Large intestine (tissue), 3 donors: ENCODE measurements around the gene PPP4R1. TPM values are rescaled to one million over a fixed set of nuclear protein-coding genes. Genes with fewer than 3 reads are reported as not detected.

Experiments used
- DNase-seq, 2 donors: peaks; one replicate each; pipeline versions ENCODE4 v3.0.0 to v3.0.0-alpha.2; 2013
- H3K27ac ChIP-seq: one replicate; pipeline ENCODE4 v1.5.1; 2013; ENCODE audit warnings: low read length
- H3K27me3 ChIP-seq: 2 replicates; pipeline ENCODE4 v1.6.1; 2013; ENCODE audit warnings: low read length; ENCODE audit not compliant: control insufficient read depth, insufficient read depth
- H3K36me3 ChIP-seq: 2 replicates; pipeline ENCODE4 v1.6.1; 2013; ENCODE audit warnings: low read length; ENCODE audit not compliant: control insufficient read depth, insufficient read depth
- H3K4me1 ChIP-seq: one replicate; pipeline ENCODE4 v1.6.1; 2013; ENCODE audit warnings: low read length; ENCODE audit not compliant: control insufficient read depth, insufficient read depth
- H3K4me3 ChIP-seq: one replicate; pipeline ENCODE4 v1.5.1; 2013; ENCODE audit warnings: low read length
- H3K9me3 ChIP-seq: one replicate; pipeline ENCODE4 v1.6.1; 2013; ENCODE audit warnings: mild to moderate bottlenecking, low read depth, low read length, moderate library complexity; ENCODE audit not compliant: control insufficient read depth
- WGBS: methylation state at CpG from one replicate; pipeline ENCODE4 v1.1.5; 2013; ENCODE audit warnings: low lambda C conversion rate; ENCODE audit not compliant: insufficient coverage; 5-methylcytosine and 5-hydroxymethylcytosine counted together
- polyA plus RNA-seq: library from polyadenylated mRNA; unstranded; fragments of 120-200 nt; gene quantifications from one replicate; pipeline ENCODE4 v1.2.1, GENCODE V29; 2013

PPP4R1 gene
- polyA plus RNA-seq, 1 donor: 68.5 TPM

DNA sequence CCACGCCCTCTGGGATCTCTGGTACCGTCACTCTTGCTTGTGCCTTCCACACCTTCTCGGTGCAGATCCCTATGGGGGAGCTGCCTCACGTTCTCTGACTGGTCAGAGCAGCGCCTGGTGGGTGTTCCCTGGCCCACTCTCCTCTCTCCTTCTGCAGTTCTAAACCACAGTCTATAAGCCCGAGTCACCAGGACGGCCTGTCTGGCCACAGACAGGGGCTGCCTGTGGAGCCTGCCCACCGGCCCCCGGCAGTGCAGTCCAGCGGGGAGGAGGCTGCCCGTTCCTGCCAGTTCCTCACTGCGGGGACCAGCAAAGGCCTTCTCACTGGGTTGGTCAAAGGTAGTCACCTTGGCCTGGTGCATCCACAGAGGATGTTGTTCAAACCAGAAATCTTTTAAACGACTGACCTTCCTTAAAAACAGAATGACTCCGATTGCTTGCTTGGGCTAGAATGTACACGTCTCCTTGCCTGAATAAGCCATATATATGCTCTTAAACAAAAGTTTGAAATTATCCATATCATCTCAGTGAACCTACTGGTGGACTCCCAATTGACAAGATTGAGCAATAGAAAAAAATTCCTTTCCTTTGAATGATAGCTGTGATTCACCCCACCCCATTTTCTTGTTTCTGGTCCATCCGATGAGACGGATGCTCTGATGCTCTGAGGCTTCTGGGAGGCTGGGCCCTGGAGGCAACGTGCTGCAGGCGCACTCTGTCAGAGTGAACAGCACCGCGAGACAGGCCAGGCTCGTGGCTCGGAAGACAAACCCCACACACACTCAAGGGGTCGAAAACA, 77.8 kb downstream of the PPP4R1 start:
- Histone ChIP-seq H3K9me3 (no peaks in the 10 kb centered on the region), H3K4me1 (no peaks in the 10 kb centered on the region), H3K4me3 (no peak overlapping the region), H3K36me3 (peaks cover 64% of the 10 kb centered on the region), H3K27me3 (no peaks in the 10 kb centered on the region), H3K27ac (no peak overlapping the region)
- WGBS: no CpG with 5 or more reads among the region's 24 CpGs
- no peak for DNase-seq

GRCh38 chr18:9535430-9535991, 78.8 kb downstream of the PPP4R1 start:
- 0% methylated on average over 1 of the region's 27 CpGs for WGBS
- peaks cover 70% of the 10 kb centered on the region for H3K36me3 ChIP-seq
- no peak overlapping the region for H3K4me3 ChIP-seq
- no peaks in the 10 kb centered on the region for H3K4me1 ChIP-seq
- H3K9me3 ChIP-seq: no peaks in the 10 kb centered on the region
- peak; percentile 12 to 18 for DNase-seq
- H3K27me3 ChIP-seq: no peaks in the 10 kb centered on the region
- H3K27ac ChIP-seq: peak overlapping the region; percentile 51

DNA sequence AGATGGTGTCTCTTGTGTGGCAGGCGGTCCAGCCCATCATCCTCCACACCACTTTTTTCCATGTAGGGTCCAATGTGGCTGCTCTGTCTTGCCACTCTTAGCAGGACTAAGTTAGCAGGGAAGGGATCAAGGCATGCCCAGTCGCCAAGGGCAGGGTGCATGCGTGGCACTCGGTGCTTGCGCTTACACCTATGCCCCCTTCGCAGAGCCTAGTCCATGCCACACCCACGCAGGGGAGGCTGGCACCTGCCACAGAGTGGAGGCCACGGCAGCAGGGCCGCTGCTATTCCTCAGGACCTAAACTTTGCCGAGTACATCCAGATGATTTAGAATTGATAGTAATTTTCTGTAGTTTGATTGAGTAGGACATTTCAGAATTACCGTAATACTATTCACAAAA, 79.5 kb downstream of the PPP4R1 start:
- no peak overlapping the region for H3K4me3 ChIP-seq
- WGBS: 88% methylated on average over 2 of the region's 11 CpGs
- peaks cover 68% of the 10 kb centered on the region for H3K36me3 ChIP-seq
- DNase-seq: no peak
- no peaks in the 10 kb centered on the region for H3K4me1 ChIP-seq
- no peaks in the 10 kb centered on the region for H3K9me3 ChIP-seq
- H3K27ac ChIP-seq: peak overlapping the region; percentile 51
- H3K27me3 ChIP-seq: no peaks in the 10 kb centered on the region

DNA sequence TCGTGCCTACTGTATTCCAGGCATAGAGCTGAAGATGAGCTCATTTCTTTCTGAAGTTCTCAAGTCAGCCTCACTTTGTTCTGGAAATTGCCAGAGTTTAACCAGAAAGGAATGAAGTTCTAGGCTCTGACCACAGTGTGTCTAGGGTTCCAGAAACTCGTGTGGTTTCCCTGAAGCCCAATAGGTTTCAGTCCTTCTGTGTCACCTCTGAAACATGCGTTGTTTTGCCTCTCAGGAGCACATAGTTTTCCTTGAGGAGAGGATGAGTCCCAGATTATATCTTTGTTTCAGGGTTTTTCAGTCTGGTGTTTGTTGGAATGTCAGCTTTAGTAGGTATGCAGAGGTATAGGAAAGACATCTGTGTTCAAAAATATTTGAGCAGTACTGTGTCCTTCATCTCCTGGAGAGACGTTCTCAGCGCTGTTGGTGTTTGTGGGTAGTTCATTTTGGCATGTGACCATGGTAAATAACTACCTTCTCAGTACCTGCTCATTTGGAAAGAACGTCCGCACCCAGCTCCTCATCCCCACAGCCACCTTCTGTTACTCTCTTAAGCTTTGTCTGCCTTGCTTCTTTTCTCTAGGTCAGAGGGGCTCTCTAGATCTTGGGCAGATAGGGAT, 82.5 kb downstream of the PPP4R1 start:
- Histone ChIP-seq H3K27me3 (no peaks in the 10 kb centered on the region), H3K27ac (no peak overlapping the region), H3K36me3 (peaks cover 63% of the 10 kb centered on the region), H3K4me1 (no peaks in the 10 kb centered on the region), H3K4me3 (no peak overlapping the region), H3K9me3 (no peaks in the 10 kb centered on the region)
- DNase-seq: no peak
- WGBS: 100% methylated on average over 4 of the region's 7 CpGs

- WGBS: no CpG with 5 or more reads among the region's 6 CpGs
- DNase-seq: no peak
- no peaks in the 10 kb centered on the region for H3K4me1 ChIP-seq
- no peak overlapping the region for H3K27ac ChIP-seq
- no peaks in the 10 kb centered on the region for H3K27me3 ChIP-seq
- no peak overlapping the region for H3K4me3 ChIP-seq
- no peaks in the 10 kb centered on the region for H3K9me3 ChIP-seq
- H3K36me3 ChIP-seq: peaks cover 63% of the 10 kb centered on the region
Measured at GRCh38 chr18:9530226-9531009, 83.9 kb downstream of the PPP4R1 start.

DNA sequence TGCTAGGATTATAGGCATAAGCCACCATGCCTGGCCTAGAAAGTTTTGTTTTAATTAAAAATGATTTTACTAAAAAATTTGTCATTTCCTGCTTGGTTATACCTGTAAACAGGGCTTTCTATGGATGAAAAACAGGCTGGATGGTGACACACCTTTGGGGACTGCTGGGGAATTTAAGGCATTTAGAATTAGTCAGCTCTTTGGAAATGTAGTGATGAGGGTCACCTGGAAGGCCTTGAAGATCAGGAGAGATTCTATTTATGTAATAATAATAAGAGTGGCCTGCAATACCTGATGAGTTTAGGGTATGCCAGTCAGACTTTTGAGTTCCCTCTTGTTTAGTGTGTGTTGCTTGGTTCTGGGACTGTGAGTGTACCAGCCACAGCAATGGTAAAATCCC, 87.9 kb downstream of the PPP4R1 start:
- Histone ChIP-seq H3K4me3 (no peak overlapping the region), H3K36me3 (peaks cover 46% of the 10 kb centered on the region), H3K4me1 (no peaks in the 10 kb centered on the region), H3K27ac (no peak overlapping the region), H3K9me3 (peaks cover 3% of the 10 kb centered on the region), H3K27me3 (no peaks in the 10 kb centered on the region)
- DNase-seq: no peak

DNA sequence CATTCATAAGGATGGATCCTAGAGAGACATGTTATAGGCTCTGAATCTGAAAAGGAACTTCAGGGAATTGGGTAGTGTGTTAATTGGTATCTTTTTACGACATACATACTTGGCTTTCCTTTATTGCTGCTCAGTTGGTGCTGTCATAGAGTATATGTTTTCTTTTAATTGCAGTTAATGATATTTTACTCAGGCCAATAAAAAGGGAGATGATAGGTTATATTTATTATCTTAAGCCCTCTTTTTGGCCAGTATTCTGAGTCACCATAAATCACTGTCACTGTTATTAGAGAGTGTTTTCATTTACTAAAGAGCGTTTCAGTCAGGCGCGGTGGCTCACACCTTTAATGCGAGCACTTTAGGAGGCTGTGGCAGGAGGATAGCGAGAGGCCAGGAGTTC, 91.4 kb downstream of the PPP4R1 start:
- no peak for DNase-seq
- no peaks in the 10 kb centered on the region for H3K27me3 ChIP-seq
- 80% methylated on average over 1 of the region's 6 CpGs for whole genome bisulfite sequencing
- no peak overlapping the region for H3K27ac ChIP-seq
- no peak overlapping the region for H3K4me3 ChIP-seq
- H3K9me3 ChIP-seq: peaks cover 3% of the 10 kb centered on the region
- H3K4me1 ChIP-seq: peaks cover 3% of the 10 kb centered on the region
- peaks cover 34% of the 10 kb centered on the region for H3K36me3 ChIP-seq

DNA sequence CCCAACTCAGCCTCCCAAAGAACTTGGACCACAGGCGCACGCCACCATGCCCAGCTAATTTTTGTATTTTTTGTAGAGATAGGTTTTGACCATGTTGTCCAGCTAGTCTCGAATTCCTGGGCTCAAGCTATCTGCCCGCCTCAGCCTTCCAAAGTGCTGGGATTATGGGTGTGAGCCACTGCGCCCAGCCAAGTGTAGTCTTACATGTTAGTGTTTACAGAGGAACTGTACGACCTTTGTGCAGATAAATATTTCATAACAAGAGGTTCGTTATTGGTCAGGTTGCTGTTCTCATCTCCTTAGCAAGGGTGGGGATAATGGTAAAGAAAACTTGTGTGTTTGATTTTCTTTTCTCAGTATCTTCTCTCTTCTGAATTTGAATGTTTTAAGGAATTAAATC, 92.6 kb downstream of the PPP4R1 start:
- Histone ChIP-seq H3K9me3 (peaks cover 3% of the 10 kb centered on the region), H3K4me3 (no peak overlapping the region), H3K27ac (no peak overlapping the region), H3K36me3 (peaks cover 36% of the 10 kb centered on the region), H3K27me3 (no peaks in the 10 kb centered on the region), H3K4me1 (peaks cover 3% of the 10 kb centered on the region)
- peak in 1 of 2 donors; percentile 31 for DNase-seq
- no CpG with 5 or more reads among the region's 7 CpGs for WGBS

DNA sequence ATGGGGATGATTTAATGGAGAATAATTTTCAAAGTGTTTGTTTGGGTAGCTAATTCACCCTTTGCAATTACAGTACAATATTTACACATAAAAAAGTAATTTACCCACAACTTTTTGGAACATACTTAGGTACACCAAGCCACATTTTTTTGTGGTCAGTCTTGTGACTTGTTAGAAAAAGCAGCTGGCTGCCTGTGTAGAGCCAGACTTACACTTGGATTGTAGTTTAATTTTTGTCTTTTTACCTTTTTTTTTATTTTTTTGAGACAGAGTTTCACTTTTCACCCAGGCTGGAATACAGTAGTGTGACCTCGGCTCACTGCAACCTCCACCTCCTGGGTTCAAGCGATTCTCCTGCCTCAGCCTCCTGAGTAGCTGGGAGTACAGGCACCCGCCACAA, 93.7 kb downstream of the PPP4R1 start:
- no peaks in the 10 kb centered on the region for H3K27me3 ChIP-seq
- H3K4me3 ChIP-seq: no peak overlapping the region
- no CpG with 5 or more reads among the region's 3 CpGs for WGBS
- H3K36me3 ChIP-seq: peaks cover 25% of the 10 kb centered on the region
- peaks cover 3% of the 10 kb centered on the region for H3K4me1 ChIP-seq
- peaks cover 3% of the 10 kb centered on the region for H3K9me3 ChIP-seq
- no peak for DNase-seq
- H3K27ac ChIP-seq: peak overlapping the region; percentile 21

DNA sequence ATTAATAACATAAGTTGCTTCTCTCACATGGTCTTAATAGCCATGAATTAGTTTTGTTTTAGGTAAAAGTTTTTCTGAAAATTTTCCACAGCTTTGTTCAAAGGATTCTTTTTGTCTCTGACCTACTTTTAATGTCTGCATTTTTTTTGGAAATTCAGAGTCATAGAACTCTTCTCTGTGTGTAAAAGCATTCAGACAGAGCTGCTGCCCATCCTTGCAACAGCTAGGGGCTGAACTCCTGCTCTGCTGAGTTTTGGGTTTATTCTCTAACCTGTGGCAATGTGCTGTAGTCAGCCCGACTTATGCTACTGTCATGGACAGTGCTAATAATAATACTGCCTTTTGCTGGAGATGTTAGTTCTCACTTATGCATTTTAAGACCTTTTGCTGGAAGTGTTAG, 95.0 kb downstream of the PPP4R1 start:
- Histone ChIP-seq H3K36me3 (peaks cover 20% of the 10 kb centered on the region), H3K4me1 (peaks cover 3% of the 10 kb centered on the region), H3K4me3 (no peak overlapping the region), H3K27ac (no peak overlapping the region), H3K9me3 (peaks cover 3% of the 10 kb centered on the region), H3K27me3 (no peaks in the 10 kb centered on the region)
- DNase-seq: no peak
- WGBS: 86% methylated on average over 1 of the region's 1 CpG
